Activated CD8-positive, alpha-beta T cell treated with anti-CD3 and anti-CD28 coated beads for 36 hours (primary cell): ENCODE measurements around the gene MTTP. TPM values are rescaled to one million over a fixed set of nuclear protein-coding genes. Genes with fewer than 3 reads are reported as not detected.

Experiments used
- ATAC-seq: fragments of 200-7000 bp; cut with Tn5 transposase; one replicate; pipeline ENCODE4 v1.10.0; 2021; ENCODE audit warnings: mild to moderate bottlenecking, moderate library complexity
- CTCF ChIA-PET: fragments of 350-600 bp; sonication (Branson Sonifier 250); formaldehyde crosslinking; loops from one replicate; lab custom pipeline; 2021; ENCODE audit warnings: antibody characterized with exemption; lab: Charles Lee
- POLR2A ChIA-PET: fragments of 350-600 bp; sonication (Branson Sonifier 250); formaldehyde crosslinking; loops from one replicate; lab custom pipeline; 2021; ENCODE audit warnings: antibody characterized with exemption; lab: Charles Lee
- DNase-seq: peaks from one replicate; pipeline ENCODE4 v3.0.0-alpha.2; 2020
- H3K27ac Mint-ChIP-seq: one replicate; pipeline ENCODE4 v1.8.0; 2021; ENCODE audit warnings: mild to moderate bottlenecking, mixed read lengths
- H3K27me3 Mint-ChIP-seq: one replicate; pipeline ENCODE4 v1.8.0; 2021; ENCODE audit warnings: mixed read lengths
- H3K36me3 Mint-ChIP-seq: one replicate; pipeline ENCODE4 v1.8.0; 2021; ENCODE audit warnings: low read depth, mixed read lengths
- H3K4me1 Mint-ChIP-seq: one replicate; pipeline ENCODE4 v1.8.0; 2021; ENCODE audit warnings: low read depth, mixed read lengths
- H3K4me3 Mint-ChIP-seq: one replicate; pipeline ENCODE4 v1.8.0; 2021; ENCODE audit warnings: mild to moderate bottlenecking, moderate library complexity, mixed read lengths
- H3K9me3 Mint-ChIP-seq: one replicate; pipeline ENCODE4 v1.8.0; 2021; ENCODE audit warnings: mixed read lengths
- intact Hi-C: fragments of 100-400 bp; cut with micrococcal nuclease; formaldehyde crosslinking; loops from one replicate; pipeline ENCODE4 v1.10.0; 2022
- total RNA-seq, 2 experiments: library from RNA; stranded (reverse); gene quantifications; one replicate each; pipeline ENCODE4 v1.2.3, GENCODE V29; 2021
- TF ChIP-seq, protein P1 (sequence below): fragments of 200-600 bp; IDR thresholded peaks from one replicate; pipeline ENCODE4 v1.8.0; 2022; ENCODE audit warnings: antibody characterized with exemption, mild to moderate bottlenecking

MTTP gene
- total RNA-seq, 2 experiments from 2014 or later: 0.45 to 0.59 TPM

DNA sequence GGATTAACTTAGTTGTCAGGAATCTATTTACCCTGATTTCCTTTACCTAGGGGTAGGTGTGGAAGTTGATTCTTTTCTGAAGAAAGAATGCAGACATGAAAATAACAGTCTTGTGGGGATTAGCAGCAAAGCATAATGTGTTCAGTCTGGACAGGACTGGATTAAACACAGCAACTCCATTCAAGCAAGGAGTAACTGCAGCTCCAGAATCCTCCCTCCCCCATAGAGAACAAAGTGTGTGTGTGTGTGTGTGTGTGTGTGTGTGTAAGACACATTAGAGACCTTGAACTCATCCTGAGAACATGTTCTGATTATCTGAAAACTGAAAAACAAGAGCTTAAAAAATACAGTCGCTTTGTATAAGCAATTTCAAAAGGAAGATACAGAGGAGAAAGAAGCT is 73.7 kb downstream of the MTTP start:
- intact Hi-C loops: no loop called here
- ATAC-seq: no peak
- H3K4me3 Mint-ChIP-seq: no peak overlapping the region
- H3K9me3 Mint-ChIP-seq: no peaks in the 10 kb centered on the region
- CTCF ChIA-PET: interaction anchor here (1.4 kb wide), 1 partner anchor 12 kb away, joined by 3 read pairs; no protein-coding TSS in a partner anchor
- TF ChIP-seq, protein P1, sequence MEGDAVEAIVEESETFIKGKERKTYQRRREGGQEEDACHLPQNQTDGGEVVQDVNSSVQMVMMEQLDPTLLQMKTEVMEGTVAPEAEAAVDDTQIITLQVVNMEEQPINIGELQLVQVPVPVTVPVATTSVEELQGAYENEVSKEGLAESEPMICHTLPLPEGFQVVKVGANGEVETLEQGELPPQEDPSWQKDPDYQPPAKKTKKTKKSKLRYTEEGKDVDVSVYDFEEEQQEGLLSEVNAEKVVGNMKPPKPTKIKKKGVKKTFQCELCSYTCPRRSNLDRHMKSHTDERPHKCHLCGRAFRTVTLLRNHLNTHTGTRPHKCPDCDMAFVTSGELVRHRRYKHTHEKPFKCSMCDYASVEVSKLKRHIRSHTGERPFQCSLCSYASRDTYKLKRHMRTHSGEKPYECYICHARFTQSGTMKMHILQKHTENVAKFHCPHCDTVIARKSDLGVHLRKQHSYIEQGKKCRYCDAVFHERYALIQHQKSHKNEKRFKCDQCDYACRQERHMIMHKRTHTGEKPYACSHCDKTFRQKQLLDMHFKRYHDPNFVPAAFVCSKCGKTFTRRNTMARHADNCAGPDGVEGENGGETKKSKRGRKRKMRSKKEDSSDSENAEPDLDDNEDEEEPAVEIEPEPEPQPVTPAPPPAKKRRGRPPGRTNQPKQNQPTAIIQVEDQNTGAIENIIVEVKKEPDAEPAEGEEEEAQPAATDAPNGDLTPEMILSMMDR: no peak
- POLR2A ChIA-PET: no interaction called here
- no peaks in the 10 kb centered on the region for H3K4me1 Mint-ChIP-seq
- no peak overlapping the region for H3K27ac Mint-ChIP-seq
- H3K27me3 Mint-ChIP-seq: no peaks in the 10 kb centered on the region
- DNase-seq: no peak
- H3K36me3 Mint-ChIP-seq: no peaks in the 10 kb centered on the region

DNA sequence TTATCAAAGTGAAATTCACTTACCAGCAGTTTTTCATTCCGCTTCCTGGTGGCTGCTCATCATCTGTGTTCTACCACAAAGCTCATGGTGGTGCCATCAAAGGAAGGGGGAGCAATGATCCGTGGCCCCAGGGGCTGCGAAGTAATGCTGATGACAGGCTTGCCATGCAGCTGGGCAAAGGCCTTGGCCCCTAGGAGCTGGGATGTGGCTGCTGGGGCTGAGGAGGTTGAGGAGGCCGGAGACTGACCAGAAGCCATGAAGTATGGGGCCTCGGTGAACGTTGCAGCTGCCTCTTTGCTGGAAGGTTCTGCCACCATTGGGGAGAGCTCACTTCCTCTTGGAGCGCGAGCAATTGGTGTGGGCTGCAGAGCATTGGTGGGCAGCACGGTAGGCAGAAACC is 74.6 kb downstream of the MTTP start:
- intact Hi-C loops: no loop called here
- ATAC-seq (no peak), DNase-seq (no peak)
- Mint-ChIP-seq H3K27me3 (no peaks in the 10 kb centered on the region), H3K9me3 (no peaks in the 10 kb centered on the region), H3K4me3 (no peak overlapping the region), H3K27ac (no peak overlapping the region), H3K36me3 (no peaks in the 10 kb centered on the region), H3K4me1 (no peaks in the 10 kb centered on the region)
- ChIA-PET CTCF (no interaction called here), POLR2A (no interaction called here)
- TF ChIP-seq, protein P1: no peak

DNA sequence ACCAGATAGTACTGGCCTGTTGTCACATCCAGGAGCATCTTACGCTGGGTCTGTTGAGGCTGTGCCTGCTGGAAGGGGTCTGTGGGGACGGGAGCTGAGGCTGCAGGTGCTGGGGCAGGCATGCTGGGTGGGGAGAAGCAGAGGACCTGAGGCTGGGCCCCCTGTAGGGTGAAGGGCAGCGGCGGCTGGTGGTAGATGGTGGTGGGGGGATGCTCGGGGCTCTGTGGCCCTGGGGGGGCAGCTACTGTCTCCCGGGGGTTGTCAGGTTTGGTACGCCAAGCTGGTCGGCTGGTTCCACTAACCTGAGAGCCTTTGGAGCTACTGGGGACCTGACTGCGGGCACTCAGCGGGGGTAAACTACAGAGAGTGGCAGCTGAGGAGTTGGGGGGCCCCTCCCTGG is 75.2 kb downstream of the MTTP start:
- ATAC-seq: no peak
- ChIA-PET POLR2A (no interaction called here), CTCF (no interaction called here)
- no peaks in the 10 kb centered on the region for H3K9me3 Mint-ChIP-seq
- intact Hi-C loops: no loop called here
- no peak overlapping the region for H3K27ac Mint-ChIP-seq
- no peaks in the 10 kb centered on the region for H3K36me3 Mint-ChIP-seq
- TF ChIP-seq, protein P1: no peak
- no peak for DNase-seq
- no peak overlapping the region for H3K4me3 Mint-ChIP-seq
- no peaks in the 10 kb centered on the region for H3K4me1 Mint-ChIP-seq
- no peaks in the 10 kb centered on the region for H3K27me3 Mint-ChIP-seq

DNA sequence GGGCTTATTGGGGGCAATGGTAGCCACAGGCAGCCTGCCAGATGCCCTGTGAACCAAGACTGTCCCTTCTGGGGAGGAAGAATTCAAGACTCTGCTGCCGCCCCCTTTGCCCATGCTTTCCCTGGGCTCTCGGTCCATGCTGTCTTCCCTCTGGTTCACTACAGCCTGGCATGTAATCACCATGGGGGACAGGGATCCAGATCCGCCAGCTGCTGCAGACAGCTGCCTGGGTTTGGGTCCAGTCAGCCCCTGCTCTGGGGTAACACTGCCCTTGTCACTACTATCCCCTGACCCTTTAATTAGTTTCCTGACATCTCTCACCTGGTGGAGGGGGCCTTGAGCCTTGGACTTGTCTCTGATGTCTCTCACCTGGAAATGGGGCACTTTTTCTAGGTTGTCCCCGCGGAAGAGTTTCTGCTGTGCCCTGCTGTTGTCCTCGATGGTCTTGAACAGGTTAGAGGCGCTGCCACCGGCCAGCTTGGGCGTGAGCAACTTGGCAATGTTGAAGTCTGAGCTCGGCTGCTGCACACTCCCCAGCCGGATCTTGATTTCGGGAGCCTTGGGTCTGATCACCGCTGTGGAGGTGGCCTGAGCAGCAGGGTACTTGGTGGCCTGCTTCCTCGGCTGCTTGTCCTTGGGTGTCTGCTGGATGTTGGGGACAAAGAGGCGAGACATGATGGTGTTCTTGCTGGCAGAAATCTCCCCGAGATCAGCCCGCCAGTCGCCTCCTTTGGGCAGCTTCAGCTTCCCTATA is 76.6 kb downstream of the MTTP start:
- Mint-ChIP-seq H3K9me3 (no peaks in the 10 kb centered on the region), H3K27ac (no peak overlapping the region), H3K4me1 (no peaks in the 10 kb centered on the region), H3K36me3 (no peaks in the 10 kb centered on the region), H3K4me3 (no peak overlapping the region), H3K27me3 (no peaks in the 10 kb centered on the region)
- intact Hi-C loops: no loop called here
- ChIA-PET POLR2A (no interaction called here), CTCF (no interaction called here)
- no peak for DNase-seq
- no peak for ATAC-seq
- TF ChIP-seq, protein P1: no peak

DNA sequence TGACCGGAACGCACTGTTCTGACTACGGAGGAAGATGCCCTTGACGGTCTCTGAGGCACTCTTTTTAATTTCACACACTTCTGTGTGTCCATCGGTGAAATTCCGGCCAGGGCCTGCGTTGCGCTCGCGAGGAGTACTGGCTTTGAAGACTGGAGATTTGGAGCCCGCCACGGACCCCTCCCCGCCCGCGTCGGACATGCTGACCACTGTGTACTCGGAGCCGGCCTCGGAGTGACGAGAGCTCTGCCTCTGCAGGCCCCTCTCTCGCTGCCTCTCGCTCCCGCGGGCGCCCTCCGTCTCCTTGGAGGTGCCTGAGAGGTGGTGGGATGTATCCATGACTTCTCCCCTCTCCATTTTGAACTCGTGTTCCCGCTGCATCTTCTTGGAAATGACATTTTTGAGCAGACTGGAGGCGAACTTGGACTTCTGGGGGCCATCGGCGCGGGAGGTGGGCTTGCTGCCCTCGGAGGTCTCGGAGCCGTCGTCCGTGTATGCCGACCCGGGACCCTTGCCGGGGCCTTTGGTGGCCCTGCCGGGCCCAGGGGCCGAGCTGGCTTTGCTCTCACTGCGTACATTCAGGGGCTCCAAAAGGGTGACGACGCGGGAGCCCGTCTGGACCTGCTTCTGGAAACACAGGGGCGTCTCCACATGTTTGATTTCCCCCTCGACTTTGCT is 77.3 kb downstream of the MTTP start:
- H3K27me3 Mint-ChIP-seq: no peaks in the 10 kb centered on the region
- H3K4me1 Mint-ChIP-seq: no peaks in the 10 kb centered on the region
- H3K9me3 Mint-ChIP-seq: no peaks in the 10 kb centered on the region
- TF ChIP-seq, protein P1: no peak
- ATAC-seq: no peak
- no peak overlapping the region for H3K27ac Mint-ChIP-seq
- no peak for DNase-seq
- no peaks in the 10 kb centered on the region for H3K36me3 Mint-ChIP-seq
- no peak overlapping the region for H3K4me3 Mint-ChIP-seq
- intact Hi-C loops: no loop called here
- ChIA-PET POLR2A (no interaction called here), CTCF (no interaction called here)
